WI38 (cell line): ENCODE measurements around the gene CDH11.

Experiments used
- H3K4me3 ChIP-seq: 2 replicates; pipeline ENCODE4 v1.5.1; 2011; ENCODE audit warnings: low read depth, mild to moderate bottlenecking, control low read depth, low read length
- TF ChIP-seq, protein P1 (sequence below): IDR thresholded peaks from 2 replicates; pipeline ENCODE4 v1.5.1; 2012; ENCODE audit warnings: low read depth, mild to moderate bottlenecking, control low read depth, low read length

Gene CDH11

DNA sequence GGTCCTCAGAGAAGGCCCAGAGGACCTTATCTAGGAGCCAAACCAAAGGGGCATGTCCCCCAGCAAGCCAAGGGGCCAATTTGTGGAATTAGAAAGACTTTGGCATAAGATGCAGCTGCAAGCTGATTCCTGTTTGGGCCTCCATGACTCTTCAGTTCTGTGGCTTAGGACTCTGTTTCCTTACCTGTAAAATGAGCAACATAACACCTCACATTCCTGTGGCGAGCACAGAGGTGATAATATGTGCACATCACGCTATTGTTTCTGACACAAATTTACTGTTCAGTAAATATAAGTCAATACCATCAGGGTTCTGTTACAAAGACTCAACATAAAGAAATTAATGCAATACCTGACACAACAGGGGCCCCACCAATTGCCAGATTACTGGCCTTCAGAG, 57.7 kb downstream of the CDH11 start:
- no peak overlapping the region for H3K4me3 ChIP-seq
- TF ChIP-seq, protein P1, sequence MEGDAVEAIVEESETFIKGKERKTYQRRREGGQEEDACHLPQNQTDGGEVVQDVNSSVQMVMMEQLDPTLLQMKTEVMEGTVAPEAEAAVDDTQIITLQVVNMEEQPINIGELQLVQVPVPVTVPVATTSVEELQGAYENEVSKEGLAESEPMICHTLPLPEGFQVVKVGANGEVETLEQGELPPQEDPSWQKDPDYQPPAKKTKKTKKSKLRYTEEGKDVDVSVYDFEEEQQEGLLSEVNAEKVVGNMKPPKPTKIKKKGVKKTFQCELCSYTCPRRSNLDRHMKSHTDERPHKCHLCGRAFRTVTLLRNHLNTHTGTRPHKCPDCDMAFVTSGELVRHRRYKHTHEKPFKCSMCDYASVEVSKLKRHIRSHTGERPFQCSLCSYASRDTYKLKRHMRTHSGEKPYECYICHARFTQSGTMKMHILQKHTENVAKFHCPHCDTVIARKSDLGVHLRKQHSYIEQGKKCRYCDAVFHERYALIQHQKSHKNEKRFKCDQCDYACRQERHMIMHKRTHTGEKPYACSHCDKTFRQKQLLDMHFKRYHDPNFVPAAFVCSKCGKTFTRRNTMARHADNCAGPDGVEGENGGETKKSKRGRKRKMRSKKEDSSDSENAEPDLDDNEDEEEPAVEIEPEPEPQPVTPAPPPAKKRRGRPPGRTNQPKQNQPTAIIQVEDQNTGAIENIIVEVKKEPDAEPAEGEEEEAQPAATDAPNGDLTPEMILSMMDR, result no peak

DNA sequence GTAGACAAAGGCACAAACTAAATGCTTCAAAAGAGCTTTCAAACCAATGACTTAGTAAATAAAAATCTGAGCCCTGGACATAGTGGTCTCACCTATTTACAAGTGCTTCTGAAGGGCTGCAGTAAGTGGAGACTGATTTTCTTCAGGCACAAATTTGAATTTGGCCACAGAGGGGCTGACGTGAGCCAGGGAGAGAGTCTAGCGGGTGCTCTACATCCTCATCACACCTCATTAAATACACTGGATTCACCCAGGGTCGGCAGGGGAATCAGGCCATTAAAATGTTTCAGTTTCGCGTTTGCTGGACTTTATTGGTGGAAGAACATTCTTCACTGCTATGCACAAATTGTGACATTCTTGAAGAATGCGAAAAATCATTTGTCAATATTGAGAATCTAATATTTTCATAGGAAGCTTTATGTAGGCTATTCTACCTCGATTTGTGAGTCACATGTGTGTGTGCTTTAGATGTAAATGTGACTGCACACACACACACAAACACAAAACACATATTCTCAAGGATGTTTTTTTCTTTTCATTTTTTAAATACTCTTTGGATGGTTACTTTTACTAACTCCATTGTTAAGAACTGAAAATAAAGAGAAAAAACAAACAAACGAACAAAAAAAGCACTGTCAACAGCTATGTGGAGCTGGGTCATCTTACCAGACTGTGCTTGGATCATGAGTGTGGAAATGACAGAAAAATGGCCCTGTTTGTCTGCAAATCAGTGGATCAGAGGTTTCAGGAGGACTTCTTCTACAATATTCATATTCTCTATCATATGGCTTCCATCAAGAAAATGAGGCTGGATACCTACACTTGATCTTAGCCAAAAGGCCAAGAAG, 58.9 kb downstream of the CDH11 start:
- no peak overlapping the region for H3K4me3 ChIP-seq
- TF ChIP-seq, protein P1, result no peak

DNA sequence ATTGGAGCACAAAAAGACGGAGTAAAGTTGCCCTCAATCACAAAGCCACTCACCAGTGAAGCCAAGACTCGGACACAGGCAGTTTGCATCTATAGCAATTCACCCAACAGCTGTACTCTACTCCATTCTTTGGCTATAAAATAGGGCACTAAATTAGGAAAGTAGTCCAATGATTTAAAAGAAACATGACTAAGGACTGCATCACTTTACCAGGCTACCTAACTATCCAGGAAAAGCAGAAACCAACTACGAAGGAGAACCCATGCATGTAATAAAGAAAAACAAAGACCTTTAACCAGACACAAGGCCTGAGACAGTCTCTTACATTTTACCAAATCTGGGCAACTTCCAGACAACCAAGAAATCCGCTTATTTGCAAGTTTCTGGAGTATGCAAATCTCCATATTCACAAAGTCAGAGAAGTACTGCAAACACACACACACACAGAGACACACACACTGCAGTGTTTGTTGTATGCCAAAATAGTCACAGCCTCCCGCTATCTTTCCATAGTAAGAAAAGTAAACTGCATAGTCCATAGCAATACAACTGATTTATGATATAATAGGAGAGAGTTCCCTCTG, 59.8 kb downstream of the CDH11 start:
- TF ChIP-seq, protein P1, result no peak
- no peak overlapping the region for H3K4me3 ChIP-seq

DNA sequence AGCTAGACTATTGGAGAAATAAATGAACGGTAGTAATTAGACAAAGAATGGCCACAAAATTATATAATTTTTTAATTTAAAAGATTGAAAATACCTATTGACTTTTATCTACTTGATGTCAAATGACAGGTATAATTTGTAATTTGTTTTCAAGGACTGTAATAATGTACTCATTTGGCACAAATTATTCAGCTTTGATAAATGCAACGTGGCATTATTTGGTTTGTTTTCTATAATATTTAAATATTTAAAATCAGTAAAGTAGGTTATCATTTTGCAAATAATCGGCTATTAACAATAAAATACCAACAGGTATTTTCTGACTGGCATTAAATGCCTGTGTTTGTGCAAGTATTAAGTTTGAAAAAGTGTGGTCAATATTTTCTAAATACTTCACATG, 60.6 kb downstream of the CDH11 start:
- TF ChIP-seq, protein P1, result no peak
- H3K4me3 ChIP-seq, result no peak overlapping the region

DNA sequence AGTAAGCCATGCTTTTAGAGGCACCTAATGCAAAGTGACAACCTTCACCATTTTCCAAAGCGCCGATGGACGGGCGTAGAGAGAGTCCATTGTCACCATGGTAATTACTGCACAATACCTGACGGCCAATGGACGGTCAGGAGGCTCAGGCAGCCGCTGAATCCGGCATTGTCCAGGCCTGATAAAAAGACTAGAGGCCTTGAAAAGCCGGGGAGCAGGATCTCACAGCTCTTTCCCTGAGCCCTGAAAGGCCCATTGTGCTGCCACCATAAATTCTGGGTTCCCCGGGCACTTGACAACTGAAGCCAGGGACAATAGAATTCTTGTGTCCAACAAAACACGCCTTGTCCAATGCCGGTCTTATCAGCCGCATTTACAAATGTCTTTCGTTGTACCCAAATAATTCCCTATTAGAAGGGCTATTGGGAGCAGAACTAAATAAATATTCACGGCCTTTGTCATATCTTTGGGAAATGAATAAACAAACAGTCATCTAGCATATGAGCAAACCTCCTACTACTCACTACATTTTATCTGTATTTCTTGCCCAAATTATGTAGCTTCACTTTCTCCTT, 62.4 kb downstream of the CDH11 start:
- TF ChIP-seq, protein P1, result no peak

DNA sequence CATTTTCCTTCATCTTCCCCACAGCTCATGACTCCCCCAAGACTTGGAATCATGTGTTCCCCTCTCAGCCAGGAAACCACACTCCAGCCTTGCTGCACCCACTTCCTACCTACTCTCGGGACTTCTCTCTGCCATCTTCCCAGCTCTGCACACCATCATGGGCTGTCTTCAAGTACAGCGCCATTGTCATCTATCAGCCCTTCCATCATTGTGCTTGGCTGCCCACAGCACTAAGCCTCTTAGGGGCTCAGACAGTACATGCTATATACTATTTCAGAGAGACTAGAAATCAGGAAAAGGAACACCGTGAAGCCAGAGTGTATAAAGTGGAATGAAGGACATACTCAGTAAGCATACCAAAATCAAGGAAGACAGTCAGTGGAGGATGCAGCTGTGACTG, 64.7 kb downstream of the CDH11 start:
- no peak overlapping the region for H3K4me3 ChIP-seq

More for the DNA sequence above, 62.4 kb downstream of the CDH11 start:
- no peak overlapping the region for H3K4me3 ChIP-seq

More for the DNA sequence above, 64.7 kb downstream of the CDH11 start:
- TF ChIP-seq, protein P1, result no peak
